H1 (cell line): ENCODE data around the gene WIPF3. TPM values are rescaled to one million over a fixed set of nuclear protein-coding genes. Genes with fewer than 3 reads are reported as not detected.

Source experiments
- CTCF ChIA-PET: fragments of 300-600 bp; sonication (Branson Sonifier 250); formaldehyde crosslinking; loops from one replicate; lab custom pipeline; 2021; ENCODE audit not compliant: partially characterized antibody; lab: Charles Lee
- POLR2A ChIA-PET: fragments of 300-600 bp; sonication (Branson Sonifier 250); formaldehyde crosslinking; loops from one replicate; lab custom pipeline; 2021; ENCODE audit warnings: inconsistent platforms; ENCODE audit not compliant: partially characterized antibody; lab: Charles Lee
- DNase-seq, 2 experiments: peaks; one replicate each; pipeline versions ENCODE4 v3.0.0 to v3.0.0-alpha.2; 2010 to 2022; ENCODE audit warnings: low spot score in 2 of 2, low read depth in 1 of 2, mixed read lengths in 1 of 2
- FAIRE-seq: peaks from 2 replicates; lab custom pipeline; 2011; peaks lifted over from hg19 to GRCh38; lab: Jason Lieb, UNC
- H2AFZ ChIP-seq: 2 replicates; pipeline ENCODE4 v1.8.1; 2012; ENCODE audit warnings: low read length, inconsistent platforms
- H2AK5ac ChIP-seq: 2 replicates; pipeline ENCODE4 v1.6.1; 2013; ENCODE audit warnings: low read depth, low read length
- H2BK120ac ChIP-seq: replicated peaks from 2 replicates; pipeline ENCODE3; 2013; ENCODE audit warnings: low read depth, low read length, inconsistent platforms
- H2BK12ac ChIP-seq: 2 replicates; pipeline ENCODE4 v1.6.1; 2013; ENCODE audit warnings: low read depth, low read length
- H2BK15ac ChIP-seq: 2 replicates; pipeline ENCODE4 v1.6.1; 2013; ENCODE audit warnings: low read length
- H2BK20ac ChIP-seq: 2 replicates; pipeline ENCODE4 v1.6.1; 2013; ENCODE audit warnings: low read length
- H2BK5ac ChIP-seq: 2 replicates; pipeline ENCODE4 v1.6.1; 2013; ENCODE audit warnings: low read depth, low read length
- H3K14ac ChIP-seq: 2 replicates; pipeline ENCODE4 v1.6.1; 2013; ENCODE audit warnings: inconsistent platforms; ENCODE audit not compliant: insufficient read length
- H3K18ac ChIP-seq: 2 replicates; pipeline ENCODE4 v1.6.1; 2013; ENCODE audit warnings: low read length; ENCODE audit errors: extremely low read depth
- H3K23ac ChIP-seq: 2 replicates; pipeline ENCODE4 v1.6.1; 2013; ENCODE audit warnings: inconsistent platforms; ENCODE audit not compliant: insufficient read length
- H3K23me2 ChIP-seq: 2 replicates; pipeline ENCODE4 v1.6.1; 2013; ENCODE audit warnings: low read depth, low read length
- H3K27ac ChIP-seq: 2 replicates; pipeline ENCODE4 v1.6.1; 2011; ENCODE audit warnings: low read depth, low read length, inconsistent platforms
- H3K27me3 ChIP-seq, 4 experiments: replicated peaks in 1 of 4; 1 replicate in 1 of 4; 2 replicates in 3 of 4; pipeline versions ENCODE4 v1.6.1 to v1.8.1; 2011 to 2013; ENCODE audit warnings: low read length in 3 of 4, mild to moderate bottlenecking in 3 of 4, inconsistent platforms in 2 of 4, mixed read lengths in 2 of 4, moderate library complexity in 1 of 4; ENCODE audit not compliant: control insufficient read depth in 3 of 4, insufficient read depth in 3 of 4; ENCODE audit errors: extremely low read depth in 1 of 4
- H3K36me3 ChIP-seq, 4 experiments: 2 replicates each; pipeline versions ENCODE4 v1.6.1 to v1.8.1; 2011 to 2013; ENCODE audit warnings: mild to moderate bottlenecking in 4 of 4, low read length in 3 of 4, moderate library complexity in 2 of 4, control low read depth in 1 of 4, inconsistent platforms in 1 of 4; ENCODE audit not compliant: insufficient read depth in 4 of 4, control insufficient read depth in 2 of 4
- H3K4ac ChIP-seq: replicated peaks from 2 replicates; pipeline ENCODE3; 2013; ENCODE audit warnings: low read length, low read depth, mixed read lengths, inconsistent platforms; ENCODE audit not compliant: insufficient read length
- H3K4me1 ChIP-seq, 4 experiments: replicated peaks in 1 of 4; 1 replicate in 1 of 4; 2 replicates in 3 of 4; pipeline versions ENCODE4 v1.6.1 to v1.8.1; 2011 to 2013; ENCODE audit warnings: low read length in 3 of 4, inconsistent platforms in 2 of 4, mixed read lengths in 1 of 4; ENCODE audit not compliant: insufficient read depth in 4 of 4, control insufficient read depth in 3 of 4
- H3K4me2 ChIP-seq, 2 experiments: 2 replicates each; pipeline versions ENCODE4 v1.6.1 to v1.8.1; 2011 to 2013; ENCODE audit warnings: low read depth in 2 of 2, low read length in 2 of 2, control low read depth in 1 of 2, inconsistent platforms in 1 of 2, mild to moderate bottlenecking in 1 of 2; ENCODE audit not compliant: insufficient read depth in 1 of 2
- H3K4me3 ChIP-seq, 4 experiments: fragments of 200-600, 300-600 bp in 1 of 4; sonication (generic), shearing (Covaris generic), sonication (Bioruptor Twin) in 1 of 4; 2 replicates each; pipeline versions ENCODE4 v1.5.1 to v1.8.1; 2011 to 2016; ENCODE audit warnings: low read length in 4 of 4, low read depth in 3 of 4, control low read depth in 2 of 4, inconsistent platforms in 2 of 4, mild to moderate bottlenecking in 2 of 4, mixed read lengths in 1 of 4, moderate library complexity in 1 of 4; ENCODE audit not compliant: insufficient read depth in 2 of 4; ENCODE audit errors: extremely low read depth in 1 of 4
- H3K56ac ChIP-seq: replicated peaks from 2 replicates; pipeline ENCODE3; 2013; ENCODE audit warnings: low read depth, mild to moderate bottlenecking, mixed read lengths, low read length, inconsistent platforms; ENCODE audit not compliant: insufficient read length
- H3K79me1 ChIP-seq: 2 replicates; pipeline ENCODE4 v1.6.1; 2013; ENCODE audit warnings: low read depth, low read length, control low read depth
- H3K79me2 ChIP-seq, 2 experiments: 2 replicates each; pipeline versions ENCODE4 v1.6.1 to v1.8.1; 2012 to 2013; ENCODE audit warnings: low read length in 2 of 2, mild to moderate bottlenecking in 2 of 2, inconsistent platforms in 1 of 2; ENCODE audit not compliant: insufficient read depth in 2 of 2, control insufficient read depth in 1 of 2
- H3K9ac ChIP-seq, 4 experiments: replicated peaks in 1 of 4; 1 replicate in 1 of 4; 2 replicates in 3 of 4; pipeline versions ENCODE4 v1.6.1 to v1.8.1; 2011 to 2013; ENCODE audit warnings: low read depth in 3 of 4, low read length in 3 of 4, control low read depth in 2 of 4, mild to moderate bottlenecking in 2 of 4, moderate library complexity in 2 of 4, inconsistent platforms in 1 of 4; ENCODE audit errors: extremely low read depth in 1 of 4
- H3K9me3 ChIP-seq, 2 experiments: 2 replicates each; pipeline versions ENCODE4 v1.6.1 to v1.8.1; 2012 to 2013; ENCODE audit warnings: mild to moderate bottlenecking in 2 of 2, moderate library complexity in 2 of 2, control low read depth in 1 of 2, inconsistent platforms in 1 of 2, low read depth in 1 of 2, low read length in 1 of 2, mixed read lengths in 1 of 2; ENCODE audit not compliant: insufficient read depth in 2 of 2
- H4K20me1 ChIP-seq, 2 experiments: replicated peaks in 1 of 2; 2 replicates each; pipeline versions ENCODE3 to v1.8.1; 2011 to 2013; ENCODE audit warnings: inconsistent platforms in 2 of 2, low read length in 2 of 2, mild to moderate bottlenecking in 1 of 2; ENCODE audit not compliant: insufficient read depth in 2 of 2, control insufficient read depth in 1 of 2
- H4K5ac ChIP-seq: 2 replicates; pipeline ENCODE4 v1.6.1; 2013; ENCODE audit warnings: low read length, low read depth, mixed read lengths, inconsistent platforms; ENCODE audit not compliant: insufficient read length
- H4K8ac ChIP-seq: 2 replicates; pipeline ENCODE4 v1.8.0; 2013; ENCODE audit warnings: mild to moderate bottlenecking, moderate library complexity, low read length, inconsistent platforms; ENCODE audit not compliant: insufficient read depth; ENCODE audit errors: extremely low read depth
- H4K91ac ChIP-seq: replicated peaks from 2 replicates; pipeline ENCODE3; 2013; ENCODE audit warnings: low read length, mixed read lengths, inconsistent platforms; ENCODE audit not compliant: insufficient read length
- BACH1 ChIP-seq: IDR thresholded peaks from 2 replicates; pipeline ENCODE4 v1.6.1; 2012; ENCODE audit warnings: low read length, improper control_type of control experiment
- BRCA1 ChIP-seq: IDR thresholded peaks from 2 replicates; pipeline ENCODE4 v1.6.1; 2012; ENCODE audit warnings: low read depth, low read length, improper control_type of control experiment
- CHD1 ChIP-seq: IDR thresholded peaks from 2 replicates; pipeline ENCODE4 v1.6.1; 2012; ENCODE audit warnings: low read depth, low read length, improper control_type of control experiment
- CTBP2 ChIP-seq: IDR thresholded peaks from 2 replicates; pipeline ENCODE4 v1.7.0; 2011; ENCODE audit warnings: borderline replicate concordance, mild to moderate bottlenecking, moderate library complexity, mixed read lengths, low read length; ENCODE audit not compliant: insufficient read depth, insufficient read length
- HDAC6 ChIP-seq: IDR thresholded peaks from one replicate; pipeline ENCODE4 v1.7.1; 2012; ENCODE audit warnings: low read depth, mild to moderate bottlenecking, inconsistent platforms, low read length, moderate library complexity
- POLR2A ChIP-seq, 2 experiments: IDR thresholded peaks; 1 replicate in 1 of 2; 2 replicates in 1 of 2; pipeline ENCODE4 v1.6.1; 2011; ENCODE audit warnings: low read depth in 2 of 2, low read length in 2 of 2, mild to moderate bottlenecking in 2 of 2; ENCODE audit errors: control extremely low read depth in 1 of 2
- SIX5 ChIP-seq: IDR thresholded peaks from 2 replicates; pipeline ENCODE4 v1.6.1; 2011; ENCODE audit warnings: mild to moderate bottlenecking, low read depth, low read length
- SUZ12 ChIP-seq: fragments of 200-600 bp; sonication (generic); IDR thresholded peaks from 2 replicates; pipeline ENCODE4 v1.6.1; 2012; ENCODE audit warnings: mild to moderate bottlenecking, inconsistent platforms, low read length, moderate library complexity, mixed read lengths
- WGBS, 2 experiments: shearing (Covaris generic) in 1 of 2; methylation state at CpG; one replicate each; pipeline versions ENCODE4 v1.1.6 to v1.1.7; 2013 to 2015; ENCODE audit warnings: low lambda C conversion rate in 2 of 2, mixed read lengths in 2 of 2, inconsistent platforms in 1 of 2, low coverage in 1 of 2, missing lambda C conversion rate in 1 of 2; ENCODE audit not compliant: insufficient replicate concordance in 2 of 2, insufficient coverage in 1 of 2, insufficient read length in 1 of 2; ENCODE audit errors: extremely low coverage in 1 of 2, missing lambda C conversion rate in 1 of 2; 5-methylcytosine and 5-hydroxymethylcytosine counted together
- polyA plus RNA-seq, 7 experiments: library from polyadenylated mRNA; depleted of rRNA in 3 of 7; stranded (reverse) in 5 of 7; unstranded in 2 of 7; fragments of >200 nt in 5 of 7; fragments of 200-250 nt in 2 of 7; gene quantifications; 1 replicate in 5 of 7; 2 replicates in 1 of 7; 4 replicates in 1 of 7; pipeline versions ENCODE4 v1.2.1 to v1.2.3, GENCODE V29; 2011 to 2013; ENCODE audit warnings: missing spikeins in 2 of 7, mixed read lengths in 2 of 7
- total RNA-seq: library from RNA; stranded (reverse); fragmentation: NEBNext Ultra II Directional; extraction: Animal tissue kit (Norgen Biotek cat#: 25700); gene quantifications from 2 replicates; pipeline ENCODE4 v1.2.1, GENCODE V29; 2021

The WIPF3 gene
- total and polyA plus RNA-seq, 2 of the 8 experiments (the other 6 are each of a cell fraction or from before 2014, with no cell fraction given) = 5.0 to 12.1 TPM

GRCh38 chr7:29833929-29834328 is 27.6 kb downstream of the WIPF3 start:
- H3K9me3 ChIP-seq = peaks cover 2 to 3% of the 10 kb centered on the region in 2 experiments; a peak in 1 of 4 replicates
- no peak overlapping the region for H3K14ac ChIP-seq
- FAIRE-seq = no peak
- WGBS, 2 experiments = 91% methylated on average over 2 of the region's 2 CpGs; no CpG with 5 or more reads in 1 of the 2 experiments
- H3K23ac ChIP-seq = no peak overlapping the region
- H3K27me3 ChIP-seq = no peaks in the 10 kb centered on the region
- no peaks in the 10 kb centered on the region for H3K4me1 ChIP-seq
- no peak overlapping the region for H2BK5ac ChIP-seq
- no peak overlapping the region for H3K4ac ChIP-seq
- H4K8ac ChIP-seq = no peak overlapping the region
- H3K23me2 ChIP-seq = no peaks in the 10 kb centered on the region
- POLR2A ChIA-PET = no interaction called here
- no peak overlapping the region for H2AK5ac ChIP-seq
- no peak overlapping the region for H2BK15ac ChIP-seq
- H4K20me1 ChIP-seq = no peaks in the 10 kb centered on the region
- no peak overlapping the region for H3K4me3 ChIP-seq
- H2BK12ac ChIP-seq = no peak overlapping the region
- H4K91ac ChIP-seq = no peak overlapping the region
- no peak overlapping the region for H3K4me2 ChIP-seq
- DNase-seq = no peak
- H3K27ac ChIP-seq = no peak overlapping the region
- H2BK20ac ChIP-seq = no peak overlapping the region
- H3K56ac ChIP-seq = no peak overlapping the region
- H3K79me2 ChIP-seq = no peaks in the 10 kb centered on the region
- H3K18ac ChIP-seq = no peak overlapping the region
- no peaks in the 10 kb centered on the region for H3K79me1 ChIP-seq
- TF ChIP-seq BACH1 = no peak
- TF ChIP-seq SIX5 = no peak
- TF ChIP-seq HDAC6 = no peak
- TF ChIP-seq CTBP2 = no peak
- no peak for TF ChIP-seq SUZ12
- no peak for TF ChIP-seq CHD1
- no peak for TF ChIP-seq BRCA1
- TF ChIP-seq POLR2A (IDR thresholded peaks at IDR 0.05; ENCODE audit: control extremely low read depth in 1 of 2, low read depth in 2 of 2, low read length in 2 of 2) = no peak
- no peak overlapping the region for H3K9ac ChIP-seq
- no peaks in the 10 kb centered on the region for H3K36me3 ChIP-seq
- H4K5ac ChIP-seq = no peak overlapping the region
- no peak overlapping the region for H2AFZ ChIP-seq
- H2BK120ac ChIP-seq = no peak overlapping the region
- CTCF ChIA-PET = interaction anchor here (1.0 to 1.4 kb wide), 3 partner anchors 20 to 87 kb away, joined by 3 read pairs; no protein-coding TSS in a partner anchor
